Measurements from ENCODE around the gene LDLR. TPM values are rescaled to one million over a fixed set of nuclear protein-coding genes. Genes with fewer than 3 reads are reported as not detected.
"Not testable (repeated sequence)": the region's sequence is repeated elsewhere in the genome, so short reads cannot be mapped to it uniquely, and the experiment has no call there.

Gene LDLR
- total and polyA plus RNA-seq, 2 donors from 2014 or later: 17.6 to 42.4 TPM

- FAIRE-seq (no peak), DNase-seq (no peak)
- Histone ChIP-seq H3K9ac (ENCODE audit: low read length in 3 of 3) (no peak overlapping the region), H3K4me3 (ENCODE audit: low read length in 3 of 3) (no peak overlapping the region), H3K27me3 (ENCODE audit: control insufficient read depth, insufficient read depth, low read length) (no peaks in the 10 kb centered on the region), H3K4me1 (ENCODE audit: control insufficient read depth in 2 of 3, insufficient read depth in 2 of 3, low read depth in 1 of 3, low read length in 3 of 3) (no peaks in the 10 kb centered on the region), H3K27ac (ENCODE audit: low read depth in 2 of 2, low read length in 2 of 2) (no peak overlapping the region), H3K36me3 (ENCODE audit: control insufficient read depth in 2 of 3, insufficient read depth in 3 of 3, low read length in 3 of 3) (peaks cover 2 to 29% (median 8%) of the 10 kb centered on the region in 3 donors), H3K9me3 (ENCODE audit: control insufficient read depth in 2 of 3, insufficient read depth in 1 of 3, low read length in 3 of 3) (no peaks in the 10 kb centered on the region)
- intact Hi-C loops (cut with DNase I): loop anchor here (10.0 kb wide), 1 partner anchor 88 kb away; no protein-coding TSS in a partner anchor
- no peak for TF ChIP-seq CTCF (IDR thresholded peaks at IDR 0.05; ENCODE audit: borderline replicate concordance, extremely low read depth, insufficient read depth)
Measured at GRCh38 chr19:11123114-11123513, 33.9 kb downstream of the LDLR start.

GRCh38 chr19:11124157-11124556 is 34.9 kb downstream of the LDLR start:
- not testable (repeated sequence) for H3K9ac ChIP-seq (ENCODE audit: low read length in 3 of 3); H3K4me1 ChIP-seq (ENCODE audit: control insufficient read depth in 2 of 3, insufficient read depth in 2 of 3, low read depth in 1 of 3, low read length in 3 of 3); H3K27ac ChIP-seq (ENCODE audit: low read depth in 2 of 2, low read length in 2 of 2); H3K9me3 ChIP-seq (ENCODE audit: control insufficient read depth in 2 of 3, insufficient read depth in 1 of 3, low read length in 3 of 3); FAIRE-seq; H3K27me3 ChIP-seq (ENCODE audit: control insufficient read depth, insufficient read depth, low read length); DNase-seq; H3K4me3 ChIP-seq (ENCODE audit: low read length in 3 of 3)
- intact Hi-C loops (cut with DNase I): loop anchor here (10.0 kb wide), 1 partner anchor 89 kb away; no protein-coding TSS in a partner anchor
- peaks cover 2 to 27% (median 9%) of the 10 kb centered on the region in 3 donors for H3K36me3 ChIP-seq (ENCODE audit: control insufficient read depth in 2 of 3, insufficient read depth in 3 of 3, low read length in 3 of 3)

- no peak overlapping the region for H3K27ac ChIP-seq (ENCODE audit: low read depth in 2 of 2, low read length in 2 of 2)
- no peak overlapping the region for H3K4me3 ChIP-seq (ENCODE audit: low read length in 3 of 3)
- intact Hi-C loops (cut with DNase I): loop anchor here (10.0 kb wide), 1 partner anchor 91 kb away; no protein-coding TSS in a partner anchor
- H3K36me3 ChIP-seq (ENCODE audit: control insufficient read depth in 2 of 3, insufficient read depth in 3 of 3, low read length in 3 of 3): peaks cover 0 to 13% (median 5%) of the 10 kb centered on the region in 3 donors
- FAIRE-seq (no peak), DNase-seq (peak; percentile 79 to 92 (median 85))
- H3K4me1 ChIP-seq (ENCODE audit: control insufficient read depth in 2 of 3, insufficient read depth in 2 of 3, low read depth in 1 of 3, low read length in 3 of 3): peaks cover 0 to 6% (median 0%) of the 10 kb centered on the region in 3 donors
- H3K27me3 ChIP-seq (ENCODE audit: control insufficient read depth, insufficient read depth, low read length): no peaks in the 10 kb centered on the region
- H3K9ac ChIP-seq (ENCODE audit: low read length in 3 of 3): no peak overlapping the region
- no peaks in the 10 kb centered on the region for H3K9me3 ChIP-seq (ENCODE audit: control insufficient read depth in 2 of 3, insufficient read depth in 1 of 3, low read length in 3 of 3)
- peak; percentile 85 for TF ChIP-seq CTCF (IDR thresholded peaks at IDR 0.05; ENCODE audit: borderline replicate concordance, extremely low read depth, insufficient read depth)
Measured at GRCh38 chr19:11125994-11126685, 36.9 kb downstream of the LDLR start.

- no peak for DNase-seq
- H3K27ac ChIP-seq (ENCODE audit: low read depth in 2 of 2, low read length in 2 of 2): no peak overlapping the region
- no peak overlapping the region for H3K9ac ChIP-seq (ENCODE audit: low read length in 3 of 3)
- no peak overlapping the region for H3K4me3 ChIP-seq (ENCODE audit: low read length in 3 of 3)
- no peak for FAIRE-seq
- intact Hi-C loops (cut with DNase I): loop anchor here (10.0 kb wide), 1 partner anchor 93 kb away; no protein-coding TSS in a partner anchor
- no peaks in the 10 kb centered on the region for H3K9me3 ChIP-seq (ENCODE audit: control insufficient read depth in 2 of 3, insufficient read depth in 1 of 3, low read length in 3 of 3)
- no peaks in the 10 kb centered on the region for H3K27me3 ChIP-seq (ENCODE audit: control insufficient read depth, insufficient read depth, low read length)
- no peak for TF ChIP-seq CTCF (IDR thresholded peaks at IDR 0.05; ENCODE audit: borderline replicate concordance, extremely low read depth, insufficient read depth)
- peaks cover 0 to 18% (median 13%) of the 10 kb centered on the region in 3 donors for H3K36me3 ChIP-seq (ENCODE audit: control insufficient read depth in 2 of 3, insufficient read depth in 3 of 3, low read length in 3 of 3)
- peaks cover 0 to 8% (median 0%) of the 10 kb centered on the region in 3 donors for H3K4me1 ChIP-seq (ENCODE audit: control insufficient read depth in 2 of 3, insufficient read depth in 2 of 3, low read depth in 1 of 3, low read length in 3 of 3)
Measured at GRCh38 chr19:11127905-11128304, 38.6 kb downstream of the LDLR start.
